Osteoblast (primary cell): Measurements from ENCODE around the gene MAPK10. TPM values are rescaled to one million over a fixed set of nuclear protein-coding genes. Genes with fewer than 3 reads are reported as not detected.

Experiments used
- DNase-seq: peaks from one replicate; pipeline ENCODE4 v3.0.0; 2011; ENCODE audit warnings: low spot score, mixed read lengths; ENCODE audit not compliant: insufficient read length; ENCODE audit errors: missing footprints
- H2AFZ ChIP-seq: 2 replicates; pipeline ENCODE4 v1.6.0; 2011; ENCODE audit warnings: mild to moderate bottlenecking, low read length
- H3K27ac ChIP-seq: 2 replicates; pipeline ENCODE4 v1.5.1; 2011; ENCODE audit warnings: mild to moderate bottlenecking, low read depth, low read length, moderate library complexity
- H3K27me3 ChIP-seq: 2 replicates; pipeline ENCODE4 v1.6.0; 2012; ENCODE audit warnings: mild to moderate bottlenecking, control low read depth, inconsistent platforms, low read length, moderate library complexity; ENCODE audit not compliant: insufficient read depth
- H3K36me3 ChIP-seq: 2 replicates; pipeline ENCODE4 v1.5.1; 2011; ENCODE audit warnings: mild to moderate bottlenecking, low read length, control low read depth, moderate library complexity; ENCODE audit not compliant: insufficient read depth
- H3K4me1 ChIP-seq: 2 replicates; pipeline ENCODE4 v1.5.1; 2011; ENCODE audit warnings: mild to moderate bottlenecking, low read length, control low read depth, moderate library complexity; ENCODE audit not compliant: insufficient read depth
- H3K4me2 ChIP-seq: 2 replicates; pipeline ENCODE4 v1.6.0; 2011; ENCODE audit warnings: mild to moderate bottlenecking, low read length; ENCODE audit not compliant: insufficient read depth
- H3K4me3 ChIP-seq: fragments of 200-600 bp; sonication (generic); 3 replicates; pipeline ENCODE4 v1.5.1; 2012; ENCODE audit warnings: mild to moderate bottlenecking, low read length, inconsistent platforms; ENCODE audit not compliant: insufficient read depth
- H3K79me2 ChIP-seq: 2 replicates; pipeline ENCODE4 v1.6.0; 2012; ENCODE audit warnings: mild to moderate bottlenecking, low read length, control low read depth, inconsistent platforms; ENCODE audit not compliant: insufficient read depth
- H3K9me3 ChIP-seq: 2 replicates; pipeline ENCODE4 v1.5.1; 2011; ENCODE audit warnings: low read depth, low read length, control low read depth
- H4K20me1 ChIP-seq: 2 replicates; pipeline ENCODE4 v1.6.0; 2012; ENCODE audit warnings: mild to moderate bottlenecking, low read length, control low read depth; ENCODE audit not compliant: insufficient read depth
- total RNA-seq: library from RNA; depleted of rRNA; stranded (reverse); fragments of >200 nt; gene quantifications from 2 replicates; pipeline ENCODE4 v1.2.3, GENCODE V29; 2012
- TF ChIP-seq, protein P1 (sequence below): IDR thresholded peaks from 2 replicates; pipeline ENCODE4 v1.5.1; 2011; ENCODE audit warnings: mild to moderate bottlenecking, low read depth, low read length, moderate library complexity; ENCODE audit errors: extremely low read depth

MAPK10 gene
- total RNA-seq, 1 donor: 13.0 TPM

- Histone ChIP-seq H4K20me1 (no peaks in the 10 kb centered on the region), H3K4me2 (no peak overlapping the region), H3K4me3 (no peak overlapping the region), H3K27ac (no peak overlapping the region), H3K36me3 (no peaks in the 10 kb centered on the region), H3K4me1 (peaks cover 37% of the 10 kb centered on the region), H3K9me3 (no peaks in the 10 kb centered on the region), H3K27me3 (no peaks in the 10 kb centered on the region), H2AFZ (no peak overlapping the region), H3K79me2 (no peaks in the 10 kb centered on the region)
- DNase-seq: no peak
- TF ChIP-seq, protein P1, sequence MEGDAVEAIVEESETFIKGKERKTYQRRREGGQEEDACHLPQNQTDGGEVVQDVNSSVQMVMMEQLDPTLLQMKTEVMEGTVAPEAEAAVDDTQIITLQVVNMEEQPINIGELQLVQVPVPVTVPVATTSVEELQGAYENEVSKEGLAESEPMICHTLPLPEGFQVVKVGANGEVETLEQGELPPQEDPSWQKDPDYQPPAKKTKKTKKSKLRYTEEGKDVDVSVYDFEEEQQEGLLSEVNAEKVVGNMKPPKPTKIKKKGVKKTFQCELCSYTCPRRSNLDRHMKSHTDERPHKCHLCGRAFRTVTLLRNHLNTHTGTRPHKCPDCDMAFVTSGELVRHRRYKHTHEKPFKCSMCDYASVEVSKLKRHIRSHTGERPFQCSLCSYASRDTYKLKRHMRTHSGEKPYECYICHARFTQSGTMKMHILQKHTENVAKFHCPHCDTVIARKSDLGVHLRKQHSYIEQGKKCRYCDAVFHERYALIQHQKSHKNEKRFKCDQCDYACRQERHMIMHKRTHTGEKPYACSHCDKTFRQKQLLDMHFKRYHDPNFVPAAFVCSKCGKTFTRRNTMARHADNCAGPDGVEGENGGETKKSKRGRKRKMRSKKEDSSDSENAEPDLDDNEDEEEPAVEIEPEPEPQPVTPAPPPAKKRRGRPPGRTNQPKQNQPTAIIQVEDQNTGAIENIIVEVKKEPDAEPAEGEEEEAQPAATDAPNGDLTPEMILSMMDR: no peak
These were observed 321.8 kb downstream of the MAPK10 start for GRCh38 chr4:86038037-86038436.

GRCh38 chr4:86036736-86037135 lies 323.1 kb downstream of the MAPK10 start:
- Histone ChIP-seq H3K27ac (peak overlapping the region; percentile 34), H2AFZ (peak overlapping the region; percentile 12), H3K9me3 (no peaks in the 10 kb centered on the region), H4K20me1 (no peaks in the 10 kb centered on the region), H3K36me3 (no peaks in the 10 kb centered on the region), H3K79me2 (no peaks in the 10 kb centered on the region), H3K4me3 (no peak overlapping the region), H3K4me1 (peaks cover 50% of the 10 kb centered on the region), H3K27me3 (no peaks in the 10 kb centered on the region), H3K4me2 (peak overlapping the region; percentile 25)
- TF ChIP-seq, protein P1: no peak
- no peak for DNase-seq

GRCh38 chr4:86035688-86036087 lies 324.2 kb downstream of the MAPK10 start:
- Histone ChIP-seq H4K20me1 (no peaks in the 10 kb centered on the region), H3K36me3 (no peaks in the 10 kb centered on the region), H3K4me2 (no peak overlapping the region), H2AFZ (no peak overlapping the region), H3K9me3 (no peaks in the 10 kb centered on the region), H3K27me3 (no peaks in the 10 kb centered on the region), H3K4me1 (peaks cover 50% of the 10 kb centered on the region), H3K4me3 (no peak overlapping the region), H3K79me2 (no peaks in the 10 kb centered on the region), H3K27ac (no peak overlapping the region)
- TF ChIP-seq, protein P1: no peak
- no peak for DNase-seq

DNA sequence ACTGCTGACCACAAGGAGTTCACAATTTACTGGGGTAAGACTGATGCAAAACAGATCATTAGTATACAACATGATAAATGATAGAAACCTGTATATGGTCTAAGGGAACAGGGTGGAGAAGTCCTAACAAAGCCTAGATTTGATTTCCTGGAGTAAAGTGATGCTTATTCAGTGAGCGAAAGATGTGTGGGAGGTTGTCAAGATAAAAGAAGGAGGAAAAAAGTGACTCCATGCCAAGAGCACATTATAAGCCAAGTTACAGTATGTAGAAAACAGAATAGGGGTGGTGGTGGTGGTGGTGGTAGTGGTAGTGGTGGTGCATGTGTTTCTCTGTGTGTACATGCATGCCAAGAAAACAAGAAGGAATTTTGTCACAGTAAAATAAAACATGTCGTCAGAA lies 325.2 kb downstream of the MAPK10 start:
- Histone ChIP-seq H2AFZ (no peak overlapping the region), H3K9me3 (no peaks in the 10 kb centered on the region), H3K79me2 (no peaks in the 10 kb centered on the region), H3K36me3 (no peaks in the 10 kb centered on the region), H4K20me1 (no peaks in the 10 kb centered on the region), H3K4me1 (peaks cover 50% of the 10 kb centered on the region), H3K4me2 (peak overlapping the region; percentile 10), H3K4me3 (no peak overlapping the region), H3K27me3 (no peaks in the 10 kb centered on the region), H3K27ac (no peak overlapping the region)
- TF ChIP-seq, protein P1: no peak
- DNase-seq: no peak
